ENCODE results near the gene RPUSD2. TPM values are rescaled to one million over a fixed set of nuclear protein-coding genes. Genes with fewer than 3 reads are reported as not detected.

RPUSD2 gene
- total and polyA plus RNA-seq, 8 donors = 5.6 to 12.1 (median 7.5) TPM; not detected in 2

GRCh38 chr15:40538976-40539375, 30.1 kb upstream of the RPUSD2 start:
- Histone ChIP-seq H3K36me3 (peaks cover 0 to 22% (median 19%) of the 10 kb centered on the region in 4 donors), H3K4me3 (no peak overlapping the region), H3K4me1 (no peaks in the 10 kb centered on the region), H3K27ac (no peak overlapping the region), H3K27me3 (no peaks in the 10 kb centered on the region), H3K9me3 (no peaks in the 10 kb centered on the region)
- no peak for DNase-seq
- TF ChIP-seq POLR2A (IDR thresholded peaks at IDR 0.05) = no peak
- no peak for TF ChIP-seq EP300 (IDR thresholded peaks at IDR 0.05)
- no peak for TF ChIP-seq POLR2AphosphoS5 (IDR thresholded peaks at IDR 0.05)
- no peak for TF ChIP-seq CTCF (IDR thresholded peaks at IDR 0.05)
- WGBS, 5 donors = 87 to 93% (median 92%) methylated on average over 6 of the region's 6 CpGs
- intact Hi-C loops (cut with DNase I; ENCODE audit: low total_unique reads) = no loop called here

GRCh38 chr15:40543082-40543481, 26.0 kb upstream of the RPUSD2 start:
- Histone ChIP-seq H3K27ac (no peak overlapping the region), H3K4me3 (no peak overlapping the region), H3K4me1 (no peaks in the 10 kb centered on the region), H3K36me3 (peaks cover 0 to 36% (median 30%) of the 10 kb centered on the region in 4 donors), H3K9me3 (no peaks in the 10 kb centered on the region), H3K27me3 (no peaks in the 10 kb centered on the region)
- DNase-seq = no peak
- TF ChIP-seq EP300 (IDR thresholded peaks at IDR 0.05) = no peak
- no peak for TF ChIP-seq POLR2A (IDR thresholded peaks at IDR 0.05)
- no peak for TF ChIP-seq POLR2AphosphoS5 (IDR thresholded peaks at IDR 0.05)
- TF ChIP-seq CTCF (IDR thresholded peaks at IDR 0.05) = no peak
- intact Hi-C loops (cut with DNase I; ENCODE audit: low total_unique reads) = no loop called here
- 88 to 95% (median 93%) methylated on average over 3 of the region's 3 CpGs for WGBS, 5 donors

- Histone ChIP-seq H3K36me3 (peaks cover 0 to 36% (median 26%) of the 10 kb centered on the region in 4 donors), H3K27me3 (no peaks in the 10 kb centered on the region), H3K27ac (no peak overlapping the region), H3K9me3 (no peaks in the 10 kb centered on the region), H3K4me3 (no peak overlapping the region), H3K4me1 (no peaks in the 10 kb centered on the region)
- TF ChIP-seq POLR2A (IDR thresholded peaks at IDR 0.05) (no peak), POLR2AphosphoS5 (IDR thresholded peaks at IDR 0.05) (no peak), EP300 (IDR thresholded peaks at IDR 0.05) (no peak), CTCF (IDR thresholded peaks at IDR 0.05) (no peak)
- DNase-seq = no peak
- intact Hi-C loops (cut with DNase I; ENCODE audit: low total_unique reads) = no loop called here
- WGBS, 5 donors = 74 to 82% (median 78%) methylated on average over 5 of the region's 5 CpGs
Measured at GRCh38 chr15:40543631-40544294, 25.3 kb upstream of the RPUSD2 start.

GRCh38 chr15:40545457-40545856, 23.6 kb upstream of the RPUSD2 start:
- Histone ChIP-seq H3K9me3 (no peaks in the 10 kb centered on the region), H3K27ac (no peak overlapping the region), H3K36me3 (peaks cover 0 to 39% (median 28%) of the 10 kb centered on the region in 4 donors), H3K4me1 (peaks cover 0 to 8% (median 5%) of the 10 kb centered on the region in 4 donors), H3K4me3 (no peak overlapping the region), H3K27me3 (no peaks in the 10 kb centered on the region)
- intact Hi-C loops (cut with DNase I; ENCODE audit: low total_unique reads) = no loop called here
- TF ChIP-seq POLR2AphosphoS5 (IDR thresholded peaks at IDR 0.05) = no peak
- TF ChIP-seq EP300 (IDR thresholded peaks at IDR 0.05) = no peak
- no peak for TF ChIP-seq CTCF (IDR thresholded peaks at IDR 0.05)
- no peak for TF ChIP-seq POLR2A (IDR thresholded peaks at IDR 0.05)
- WGBS, 5 donors = 56 to 94% (median 64%) methylated on average over 1 of the region's 1 CpG
- DNase-seq = no peak
